HCT116 (cell line): ENCODE measurements around the gene RAPGEF1. TPM values are rescaled to one million over a fixed set of nuclear protein-coding genes. Genes with fewer than 3 reads are reported as not detected.

Source experiments
- ATAC-seq: fragments of 200-7000 bp; cut with Tn5 transposase; 2 replicates; pipeline ENCODE4 v1.9.1; 2020; ENCODE audit warnings: mild to moderate bottlenecking, moderate library complexity
- BruUV-seq: library from RNA; stranded (reverse); fragments of 400-500 nt; replicated peaks from 2 replicates; lab custom pipeline; 2021; lab: Mats Ljungman, UMichigan
- CTCF ChIA-PET: fragments of 300-600 bp; sonication (Branson Sonifier 250); formaldehyde crosslinking; loops from one replicate; lab custom pipeline; 2021; ENCODE audit warnings: antibody characterized with exemption; lab: Charles Lee
- POLR2A ChIA-PET: fragments of 300-600, 350-600 bp; sonication (Branson Sonifier 250); formaldehyde crosslinking; loops from one replicate; lab custom pipeline; 2021; ENCODE audit warnings: antibody characterized with exemption; lab: Charles Lee
- RAD21 ChIA-PET, 2 experiments: fragments of 300-600 bp; sonication (Branson Sonifier 250); formaldehyde crosslinking; loops; one replicate each; lab custom pipeline; 2023; ENCODE audit warnings: low total read pairs in 2 of 2; ENCODE audit not compliant: uncharacterized antibody in 2 of 2, unreplicated experiment in 2 of 2, low non-redundant PET in 1 of 2; lab: Charles Lee
- DNase-seq: peaks from one replicate; pipeline ENCODE4 v3.0.0-alpha.2; 2010; ENCODE audit warnings: low read depth, low spot score
- H2AFZ ChIP-seq: fragments of 200-600 bp; shearing (Covaris generic), sonication (generic); 2 replicates; pipeline ENCODE4 v1.6.1; 2017; ENCODE audit warnings: low read depth, mixed run types, mixed read lengths, antibody characterized with exemption, low read length; ENCODE audit not compliant: poor library complexity, severe bottlenecking
- H3K27ac ChIP-seq: 2 replicates; pipeline ENCODE4 v1.5.1; 2012; ENCODE audit warnings: low read depth, low read length
- H3K27me3 ChIP-seq: fragments of 200-600 bp; sonication (generic); 2 replicates; pipeline ENCODE4 v1.6.1; 2016; ENCODE audit warnings: mixed run types, low read length, mixed read lengths; ENCODE audit not compliant: insufficient read depth
- H3K36me3 ChIP-seq, 2 experiments: fragments of 200-500 bp in 1 of 2; fragments of 200-600 bp in 1 of 2; sonication (Bioruptor generic) in 1 of 2; sonication (generic) in 1 of 2; 2 replicates each; pipeline versions ENCODE4 v1.5.1 to v1.6.1; 2014 to 2016; ENCODE audit warnings: low read length in 2 of 2, inconsistent platforms in 1 of 2, mixed read lengths in 1 of 2, mixed run types in 1 of 2; ENCODE audit not compliant: insufficient read depth in 2 of 2, control insufficient read depth in 1 of 2
- H3K4me1 ChIP-seq, 2 experiments: fragments of 200-600 bp in 1 of 2; sonication (generic) in 1 of 2; 2 replicates each; pipeline versions ENCODE4 v1.5.1 to v1.6.1; 2012 to 2017; ENCODE audit warnings: low read length in 2 of 2, inconsistent platforms in 1 of 2, mild to moderate bottlenecking in 1 of 2, mixed read lengths in 1 of 2, mixed run types in 1 of 2, moderate library complexity in 1 of 2; ENCODE audit not compliant: insufficient read depth in 2 of 2, control insufficient read depth in 1 of 2
- H3K4me2 ChIP-seq: fragments of 200-600 bp; sonication (generic); 2 replicates; pipeline ENCODE4 v1.6.1; 2017; ENCODE audit warnings: mixed run types, low read length, mixed read lengths
- H3K4me3 ChIP-seq, 2 experiments: fragments of 200-600 bp in 1 of 2; sonication (generic) in 1 of 2; replicated peaks in 1 of 2; 2 replicates each; pipeline ENCODE4 v1.5.1; 2011 to 2016; ENCODE audit warnings: low read length in 2 of 2, control low read depth in 1 of 2, low read depth in 1 of 2, mild to moderate bottlenecking in 1 of 2, mixed read lengths in 1 of 2, mixed run types in 1 of 2
- H3K79me2 ChIP-seq: fragments of 200-600 bp; sonication (generic); 2 replicates; pipeline ENCODE4 v1.6.1; 2017; ENCODE audit warnings: mild to moderate bottlenecking, mixed run types, low read length, moderate library complexity, mixed read lengths; ENCODE audit not compliant: insufficient read depth
- H3K9ac ChIP-seq: fragments of 200-600 bp; sonication (generic); 2 replicates; pipeline ENCODE4 v1.6.1; 2016; ENCODE audit warnings: low read length, mixed read lengths
- H3K9me2 ChIP-seq: fragments of 200-600 bp; sonication (generic), shearing (Covaris generic); 2 replicates; pipeline ENCODE4 v1.6.1; 2017; ENCODE audit warnings: mixed run types, mild to moderate bottlenecking, moderate library complexity; ENCODE audit not compliant: insufficient read depth
- H3K9me3 ChIP-seq, 2 experiments: fragments of 200-500 bp in 1 of 2; fragments of 200-600 bp in 1 of 2; sonication (Bioruptor generic) in 1 of 2; sonication (generic) in 1 of 2; 2 replicates each; pipeline ENCODE4 v1.6.1; 2014 to 2017; ENCODE audit warnings: low read length in 2 of 2, mixed read lengths in 2 of 2, inconsistent platforms in 1 of 2, low read depth in 1 of 2, mild to moderate bottlenecking in 1 of 2, mixed run types in 1 of 2, moderate library complexity in 1 of 2; ENCODE audit not compliant: control insufficient read depth in 1 of 2, insufficient read depth in 1 of 2
- H4K20me1 ChIP-seq: fragments of 200-600 bp; sonication (generic), shearing (Covaris generic); 2 replicates; pipeline ENCODE4 v1.6.1; 2017; ENCODE audit warnings: mixed run types, mild to moderate bottlenecking, moderate library complexity; ENCODE audit not compliant: insufficient read depth
- CEBPB ChIP-seq: IDR thresholded peaks from 2 replicates; pipeline ENCODE4 v1.6.1; 2012; ENCODE audit warnings: low read depth
- CTCF ChIP-seq, 3 experiments: fragments of 200-600 bp in 1 of 3; sonication (generic) in 1 of 3; IDR thresholded peaks in 2 of 3; conservative IDR thresholded peaks in 1 of 3; 2 replicates each; pipeline ENCODE4 v1.5.1; 2012 to 2017; ENCODE audit warnings: low read depth in 2 of 3, low read length in 2 of 3, antibody characterized with exemption in 1 of 3, borderline replicate concordance in 1 of 3, control low read depth in 1 of 3, mild to moderate bottlenecking in 1 of 3, mixed read lengths in 1 of 3, mixed run types in 1 of 3, moderate library complexity in 1 of 3; ENCODE audit not compliant: insufficient read depth in 1 of 3
- EZH2 ChIP-seq: fragments of 200-600 bp; sonication (generic); IDR thresholded peaks from 2 replicates; pipeline ENCODE4 v1.6.1; 2017; ENCODE audit warnings: antibody characterized with exemption, mixed run types
- FOSL1 ChIP-seq: IDR thresholded peaks from 2 replicates; pipeline ENCODE4 v1.6.1; 2012; ENCODE audit warnings: low read depth
- MAX ChIP-seq: IDR thresholded peaks from 2 replicates; pipeline ENCODE4 v1.6.1; 2012
- POLR2AphosphoS5 ChIP-seq: IDR thresholded peaks from 2 replicates; pipeline ENCODE4 v1.6.1; 2011; ENCODE audit warnings: mild to moderate bottlenecking, low read depth, low read length, moderate library complexity
- SIN3A ChIP-seq: IDR thresholded peaks from 2 replicates; pipeline ENCODE4 v1.6.1; 2012; ENCODE audit warnings: low read depth
- SRF ChIP-seq: IDR thresholded peaks from 2 replicates; pipeline ENCODE4 v1.6.1; 2012; ENCODE audit warnings: low read depth
- TCF7L2 ChIP-seq: IDR thresholded peaks from 2 replicates; pipeline ENCODE4 v1.7.0; 2011; ENCODE audit warnings: borderline replicate concordance, inconsistent platforms; ENCODE audit not compliant: insufficient read depth, insufficient read length; ENCODE audit errors: extremely low read depth
- YY1 ChIP-seq: IDR thresholded peaks from 2 replicates; pipeline ENCODE4 v1.6.1; 2011; ENCODE audit warnings: low read length, low read depth, moderate library complexity, mild to moderate bottlenecking; ENCODE audit not compliant: insufficient replicate concordance; ENCODE audit errors: extremely low read depth
- ZNF274 ChIP-seq: fragments of 200-500 bp; sonication (Bioruptor generic); IDR thresholded peaks from 2 replicates; pipeline ENCODE4 v1.6.1; 2014; ENCODE audit warnings: mild to moderate bottlenecking, low read depth, low read length, inconsistent platforms
- intact Hi-C: fragments of 100-400 bp; cut with micrococcal nuclease; formaldehyde crosslinking; loops from 2 replicates; pipeline ENCODE4 v1.10.0; 2022
- total RNA-seq: library from RNA; stranded (reverse); gene quantifications from one replicate; pipeline ENCODE4 v1.2.1, GENCODE V29; 2021; ENCODE audit not compliant: unreplicated experiment

RAPGEF1 gene
- total RNA-seq, 1 experiment from 2014 or later: 43.0 TPM

- no peaks in the 10 kb centered on the region for H3K4me1 ChIP-seq
Measured at GRCh38 chr9:131721076-131721475, 18.8 kb downstream of the RAPGEF1 start.

More at GRCh38 chr9:131721076-131721475, 18.8 kb downstream of the RAPGEF1 start:
- H3K27ac ChIP-seq: no peak overlapping the region
- ChIA-PET CTCF (no interaction called here), POLR2A (no interaction called here), RAD21 (no interaction called here)
- no peaks in the 10 kb centered on the region for H3K9me3 ChIP-seq
- H3K27me3 ChIP-seq: no peaks in the 10 kb centered on the region
- ATAC-seq (no peak), DNase-seq (no peak)
- intact Hi-C loops: no loop called here
- no peak overlapping the region for H3K4me2 ChIP-seq
- no TSS peak for BruUV-seq
- no peak overlapping the region for H2AFZ ChIP-seq
- peaks cover 35% of the 10 kb centered on the region for H3K79me2 ChIP-seq
- TF ChIP-seq MAX (no peak), CEBPB (no peak), EZH2 (no peak), FOSL1 (no peak), SRF (no peak), CTCF (IDR thresholded peaks at IDR 0.05 in 2 of 3, conservative IDR thresholded peaks at IDR 0.05 in 1 of 3; ENCODE audit: borderline replicate concordance in 1 of 3, insufficient read depth in 1 of 3, low read depth in 2 of 3, low read length in 2 of 3) (no peak), ZNF274 (no peak), POLR2AphosphoS5 (no peak), TCF7L2 (no peak), SIN3A (no peak), YY1 (no peak)
- no peaks in the 10 kb centered on the region for H3K9me2 ChIP-seq
- H3K36me3 ChIP-seq: no peaks in the 10 kb centered on the region
- no peaks in the 10 kb centered on the region for H4K20me1 ChIP-seq
- no peak overlapping the region for H3K9ac ChIP-seq
- H3K4me3 ChIP-seq: no peak overlapping the region
